ENCODE data around the gene RPL10A. TPM values are rescaled to one million over a fixed set of nuclear protein-coding genes. Genes with fewer than 3 reads are reported as not detected.

Gene RPL10A
- polyA plus RNA-seq, 1 donor (not counting 4 experiments of a cell fraction or from before 2014, with no cell fraction given): 2,462 TPM

- Histone ChIP-seq H3K27ac (ENCODE audit: control insufficient read depth, insufficient read depth, low read length) (peak overlapping the region; percentile 79), H3K27me3 (ENCODE audit: control insufficient read depth, extremely low read depth, insufficient read depth, low read length) (no peaks in the 10 kb centered on the region), H3K9me1 (ENCODE audit: control insufficient read depth, extremely low read depth, insufficient read depth, low read length) (no peaks in the 10 kb centered on the region), H4K20me1 (ENCODE audit: control insufficient read depth, extremely low read depth, insufficient read depth, low read length) (no peaks in the 10 kb centered on the region), H3K4me1 (ENCODE audit: control insufficient read depth, extremely low read depth, insufficient read depth, low read length) (peaks cover 32% of the 10 kb centered on the region), H3K79me2 (ENCODE audit: control insufficient read depth, insufficient read depth, low read length) (peaks cover 34% of the 10 kb centered on the region), H3K4me3 (ENCODE audit: control insufficient read depth in 2 of 3, extremely low read depth in 1 of 3, insufficient read depth in 2 of 3, low read depth in 1 of 3, low read length in 3 of 3) (peak overlapping the region; percentile 60 to 74 (median 70)), H3K36me3 (ENCODE audit: control insufficient read depth in 2 of 2, extremely low read depth in 1 of 2, insufficient read depth in 2 of 2, low read length in 2 of 2) (peaks cover 2 to 7% of the 10 kb centered on the region in 2 experiments), H3K4me2 (ENCODE audit: control insufficient read depth, extremely low read depth, insufficient read depth, low read depth, low read length) (peak overlapping the region; percentile 80), H2AFZ (ENCODE audit: control insufficient read depth, low read length) (peak overlapping the region; percentile 51), H3K9me3 (ENCODE audit: control insufficient read depth, low read depth, low read length) (no peaks in the 10 kb centered on the region), H3K9ac (ENCODE audit: control insufficient read depth, extremely low read depth, insufficient read depth, low read length) (peak overlapping the region; percentile 83)
- dilution Hi-C loops (cut with MboI; ENCODE audit: extremely low pct_ligation_motif_present, low sequenced_read_pairs): no loop called here
- no peak for TF ChIP-seq EZH2 (IDR thresholded peaks at IDR 0.05; ENCODE audit: low read length)
- TF ChIP-seq, protein P1, sequence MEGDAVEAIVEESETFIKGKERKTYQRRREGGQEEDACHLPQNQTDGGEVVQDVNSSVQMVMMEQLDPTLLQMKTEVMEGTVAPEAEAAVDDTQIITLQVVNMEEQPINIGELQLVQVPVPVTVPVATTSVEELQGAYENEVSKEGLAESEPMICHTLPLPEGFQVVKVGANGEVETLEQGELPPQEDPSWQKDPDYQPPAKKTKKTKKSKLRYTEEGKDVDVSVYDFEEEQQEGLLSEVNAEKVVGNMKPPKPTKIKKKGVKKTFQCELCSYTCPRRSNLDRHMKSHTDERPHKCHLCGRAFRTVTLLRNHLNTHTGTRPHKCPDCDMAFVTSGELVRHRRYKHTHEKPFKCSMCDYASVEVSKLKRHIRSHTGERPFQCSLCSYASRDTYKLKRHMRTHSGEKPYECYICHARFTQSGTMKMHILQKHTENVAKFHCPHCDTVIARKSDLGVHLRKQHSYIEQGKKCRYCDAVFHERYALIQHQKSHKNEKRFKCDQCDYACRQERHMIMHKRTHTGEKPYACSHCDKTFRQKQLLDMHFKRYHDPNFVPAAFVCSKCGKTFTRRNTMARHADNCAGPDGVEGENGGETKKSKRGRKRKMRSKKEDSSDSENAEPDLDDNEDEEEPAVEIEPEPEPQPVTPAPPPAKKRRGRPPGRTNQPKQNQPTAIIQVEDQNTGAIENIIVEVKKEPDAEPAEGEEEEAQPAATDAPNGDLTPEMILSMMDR (optimal IDR thresholded peaks at IDR 0.05 in 1 of 3, IDR thresholded peaks at IDR 0.05 in 1 of 3, conservative IDR thresholded peaks at IDR 0.05 in 1 of 3; ENCODE audit: extremely low read depth in 1 of 3, insufficient read depth in 2 of 3, low read length in 3 of 3): peak in 1 of 3 experiments; percentile 3
- no peak for DNase-seq (ENCODE audit: low read depth, low spot score)
- no peak for FAIRE-seq
Observed at GRCh38 chr6:35497571-35498421, 29.6 kb downstream of the RPL10A start.

DNA sequence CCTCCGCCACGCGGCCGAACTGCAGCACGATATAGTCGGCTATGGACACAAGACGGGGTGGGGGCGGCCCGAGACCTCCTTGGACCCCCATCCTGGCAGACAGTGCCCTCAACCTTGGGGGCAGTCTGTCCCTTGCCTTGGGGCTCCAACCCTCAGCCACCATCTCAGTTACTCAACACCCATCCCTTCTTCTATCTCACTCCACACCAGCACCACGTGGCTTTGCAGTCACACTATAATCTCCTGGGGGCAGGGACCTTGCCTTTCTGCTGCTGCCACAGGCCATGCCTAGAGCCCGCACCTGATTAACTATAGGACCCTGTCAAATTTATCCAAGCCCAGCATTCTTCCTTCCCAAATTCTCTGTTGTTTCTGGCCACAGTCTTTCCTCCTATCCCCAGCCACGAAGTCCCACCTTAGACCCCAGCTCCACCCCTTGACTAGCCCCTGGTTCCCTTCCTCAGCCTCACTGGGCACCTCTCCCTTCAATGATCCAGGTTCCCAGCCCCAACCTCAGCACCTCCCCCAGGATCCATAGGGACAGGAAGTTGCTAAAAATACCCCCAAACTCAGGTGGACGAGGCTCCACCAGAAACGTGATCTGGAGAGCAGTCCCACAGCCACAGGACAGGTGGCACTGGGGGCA lies 30.3 kb downstream of the RPL10A start:
- H3K27me3 ChIP-seq (ENCODE audit: control insufficient read depth, extremely low read depth, insufficient read depth, low read length): no peaks in the 10 kb centered on the region
- peak overlapping the region; percentile 83 for H3K9ac ChIP-seq (ENCODE audit: control insufficient read depth, extremely low read depth, insufficient read depth, low read length)
- peaks cover 0 to 5% of the 10 kb centered on the region in 2 experiments for H3K36me3 ChIP-seq (ENCODE audit: control insufficient read depth in 2 of 2, extremely low read depth in 1 of 2, insufficient read depth in 2 of 2, low read length in 2 of 2)
- FAIRE-seq (no peak), DNase-seq (ENCODE audit: low read depth, low spot score) (no peak)
- H3K27ac ChIP-seq (ENCODE audit: control insufficient read depth, insufficient read depth, low read length): no peak overlapping the region
- H3K4me3 ChIP-seq (ENCODE audit: control insufficient read depth in 2 of 3, extremely low read depth in 1 of 3, insufficient read depth in 2 of 3, low read depth in 1 of 3, low read length in 3 of 3): peak overlapping the region; percentile 60 to 74 (median 70)
- no peak overlapping the region for H2AFZ ChIP-seq (ENCODE audit: control insufficient read depth, low read length)
- no peaks in the 10 kb centered on the region for H3K9me3 ChIP-seq (ENCODE audit: control insufficient read depth, low read depth, low read length)
- H3K9me1 ChIP-seq (ENCODE audit: control insufficient read depth, extremely low read depth, insufficient read depth, low read length): no peaks in the 10 kb centered on the region
- TF ChIP-seq EZH2 (IDR thresholded peaks at IDR 0.05; ENCODE audit: low read length): no peak
- TF ChIP-seq, protein P1 (optimal IDR thresholded peaks at IDR 0.05 in 1 of 3, IDR thresholded peaks at IDR 0.05 in 1 of 3, conservative IDR thresholded peaks at IDR 0.05 in 1 of 3; ENCODE audit: extremely low read depth in 1 of 3, insufficient read depth in 2 of 3, low read length in 3 of 3): no peak
- peak overlapping the region; percentile 80 for H3K4me2 ChIP-seq (ENCODE audit: control insufficient read depth, extremely low read depth, insufficient read depth, low read depth, low read length)
- peaks cover 31% of the 10 kb centered on the region for H3K4me1 ChIP-seq (ENCODE audit: control insufficient read depth, extremely low read depth, insufficient read depth, low read length)
- dilution Hi-C loops (cut with MboI; ENCODE audit: extremely low pct_ligation_motif_present, low sequenced_read_pairs): no loop called here
- no peaks in the 10 kb centered on the region for H4K20me1 ChIP-seq (ENCODE audit: control insufficient read depth, extremely low read depth, insufficient read depth, low read length)
- H3K79me2 ChIP-seq (ENCODE audit: control insufficient read depth, insufficient read depth, low read length): peaks cover 27% of the 10 kb centered on the region
